Liver (tissue), 3 donors: ENCODE results near the gene RABEP2.

Experiments used
- GABPA ChIP-seq, 2 donors: IDR thresholded peaks in 1 of 2; conservative IDR thresholded peaks in 1 of 2; 2 replicates each; pipeline ENCODE4 v1.6.1; 2016; ENCODE audit warnings: antibody characterized with exemption in 2 of 2, mild to moderate bottlenecking in 1 of 2, moderate library complexity in 1 of 2
- MAX ChIP-seq: IDR thresholded peaks from 2 replicates; pipeline ENCODE4 v1.6.1; 2016; ENCODE audit warnings: antibody characterized with exemption
- TF ChIP-seq, protein P1 (sequence below): fragments of 150-350 bp; IDR thresholded peaks from 2 replicates; pipeline ENCODE4 v1.5.1; 2017; ENCODE audit warnings: improper control_type of control experiment, low read depth, low read length; ENCODE audit not compliant: missing input control
- donor health status: healthy.
- donor health status: healthy.

DNA sequence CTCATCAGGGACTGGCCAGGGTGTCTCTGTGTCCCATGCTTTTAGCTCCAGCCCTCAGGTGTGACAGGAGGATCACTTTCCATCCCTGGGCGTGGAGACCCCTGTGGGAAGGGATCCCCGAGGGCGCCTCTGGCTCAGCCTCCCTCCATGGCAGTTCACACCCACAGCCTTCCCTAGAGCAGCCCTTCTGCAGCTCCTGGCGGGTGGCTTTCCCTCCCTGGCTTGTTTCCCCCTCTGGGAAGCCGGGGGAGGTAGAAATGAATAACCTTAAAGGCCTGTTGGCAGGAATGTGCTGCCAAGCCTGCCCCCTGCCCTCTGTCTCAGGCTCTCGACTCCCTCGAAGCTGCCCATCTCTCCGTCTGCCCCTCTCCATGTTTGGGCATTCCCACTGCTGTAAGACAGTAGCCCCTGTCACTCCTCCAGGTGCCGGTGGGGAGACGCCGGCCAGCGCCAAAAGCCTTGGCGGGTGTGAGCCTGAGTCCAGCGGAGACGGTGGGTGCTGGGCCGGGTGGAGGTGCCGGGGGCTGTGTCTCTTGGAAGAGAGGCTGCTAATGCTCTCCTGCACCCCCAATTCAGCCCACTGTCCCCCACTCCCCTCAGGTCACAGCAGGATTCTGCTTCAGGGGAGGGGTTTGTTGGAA is 48.9 kb downstream of the RABEP2 start:
- TF ChIP-seq, protein P1, sequence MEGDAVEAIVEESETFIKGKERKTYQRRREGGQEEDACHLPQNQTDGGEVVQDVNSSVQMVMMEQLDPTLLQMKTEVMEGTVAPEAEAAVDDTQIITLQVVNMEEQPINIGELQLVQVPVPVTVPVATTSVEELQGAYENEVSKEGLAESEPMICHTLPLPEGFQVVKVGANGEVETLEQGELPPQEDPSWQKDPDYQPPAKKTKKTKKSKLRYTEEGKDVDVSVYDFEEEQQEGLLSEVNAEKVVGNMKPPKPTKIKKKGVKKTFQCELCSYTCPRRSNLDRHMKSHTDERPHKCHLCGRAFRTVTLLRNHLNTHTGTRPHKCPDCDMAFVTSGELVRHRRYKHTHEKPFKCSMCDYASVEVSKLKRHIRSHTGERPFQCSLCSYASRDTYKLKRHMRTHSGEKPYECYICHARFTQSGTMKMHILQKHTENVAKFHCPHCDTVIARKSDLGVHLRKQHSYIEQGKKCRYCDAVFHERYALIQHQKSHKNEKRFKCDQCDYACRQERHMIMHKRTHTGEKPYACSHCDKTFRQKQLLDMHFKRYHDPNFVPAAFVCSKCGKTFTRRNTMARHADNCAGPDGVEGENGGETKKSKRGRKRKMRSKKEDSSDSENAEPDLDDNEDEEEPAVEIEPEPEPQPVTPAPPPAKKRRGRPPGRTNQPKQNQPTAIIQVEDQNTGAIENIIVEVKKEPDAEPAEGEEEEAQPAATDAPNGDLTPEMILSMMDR, result no peak
- no peak for TF ChIP-seq MAX
- no peak for TF ChIP-seq GABPA (IDR thresholded peaks at IDR 0.05 in 1 of 2, conservative IDR thresholded peaks at IDR 0.05 in 1 of 2)
